Trophoblast cell (in vitro differentiated cells and primary cell): ENCODE measurements around the gene ECI2.

Experiments
- DNase-seq, 2 donors: peaks; one replicate each; pipeline ENCODE4 v3.0.0-alpha.2; 2016
- H2AFZ ChIP-seq: 2 replicates; pipeline ENCODE4 v1.6.1; 2013; ENCODE audit warnings: low read length, moderate library complexity, mild to moderate bottlenecking; ENCODE audit not compliant: insufficient read depth, poor library complexity
- H2AK5ac ChIP-seq: 2 replicates; pipeline ENCODE4 v1.6.1; 2013; ENCODE audit warnings: mild to moderate bottlenecking, low read length
- H2BK120ac ChIP-seq: 2 replicates; pipeline ENCODE4 v1.6.1; 2013; ENCODE audit warnings: low read length, mild to moderate bottlenecking, moderate library complexity; ENCODE audit not compliant: insufficient read depth, poor library complexity
- H2BK12ac ChIP-seq: 2 replicates; pipeline ENCODE4 v1.6.1; 2013; ENCODE audit warnings: mild to moderate bottlenecking, low read length, moderate library complexity
- H2BK5ac ChIP-seq: 2 replicates; pipeline ENCODE4 v1.6.1; 2013; ENCODE audit warnings: low read length, low read depth, moderate library complexity, mild to moderate bottlenecking; ENCODE audit not compliant: poor library complexity
- H3K14ac ChIP-seq: 2 replicates; pipeline ENCODE4 v1.6.1; 2013; ENCODE audit warnings: mild to moderate bottlenecking, low read length
- H3K18ac ChIP-seq: 2 replicates; pipeline ENCODE4 v1.6.1; 2013; ENCODE audit warnings: mild to moderate bottlenecking, low read length
- H3K23ac ChIP-seq: 2 replicates; pipeline ENCODE4 v1.6.1; 2013; ENCODE audit warnings: low read length
- H3K27ac ChIP-seq: 2 replicates; pipeline ENCODE4 v1.5.1; 2013; ENCODE audit warnings: low read depth, mild to moderate bottlenecking, inconsistent platforms, low read length, moderate library complexity
- H3K27me3 ChIP-seq: 2 replicates; pipeline ENCODE4 v1.6.1; 2013; ENCODE audit warnings: inconsistent platforms, mild to moderate bottlenecking, low read length, moderate library complexity; ENCODE audit not compliant: insufficient read depth
- H3K36me3 ChIP-seq, 2 experiments: 1 replicate in 1 of 2; 2 replicates in 1 of 2; pipeline ENCODE4 v1.6.1; 2013; ENCODE audit warnings: low read length in 2 of 2, mild to moderate bottlenecking in 2 of 2, moderate library complexity in 1 of 2; ENCODE audit not compliant: insufficient read depth in 2 of 2, control insufficient read depth in 1 of 2
- H3K4ac ChIP-seq: 2 replicates; pipeline ENCODE4 v1.6.1; 2013; ENCODE audit warnings: low read depth, mild to moderate bottlenecking, low read length, moderate library complexity
- H3K4me1 ChIP-seq, 2 experiments: 1 replicate in 1 of 2; 2 replicates in 1 of 2; pipeline ENCODE4 v1.6.1; 2013; ENCODE audit warnings: low read length in 2 of 2, mild to moderate bottlenecking in 2 of 2, moderate library complexity in 1 of 2; ENCODE audit not compliant: insufficient read depth in 2 of 2, control insufficient read depth in 1 of 2
- H3K4me2 ChIP-seq: 2 replicates; pipeline ENCODE4 v1.6.1; 2013; ENCODE audit warnings: inconsistent platforms, mild to moderate bottlenecking, low read length, moderate library complexity
- H3K4me3 ChIP-seq: 2 replicates; pipeline ENCODE4 v1.5.1; 2013; ENCODE audit warnings: mild to moderate bottlenecking, low read depth, low read length, inconsistent platforms
- H3K79me1 ChIP-seq: one replicate; pipeline ENCODE4 v1.6.1; 2013; ENCODE audit warnings: low read length
- H3K79me2 ChIP-seq: 2 replicates; pipeline ENCODE4 v1.6.1; 2013; ENCODE audit warnings: low read length, mild to moderate bottlenecking; ENCODE audit not compliant: control insufficient read depth, insufficient read depth, poor library complexity
- H3K9ac ChIP-seq: 2 replicates; pipeline ENCODE4 v1.6.1; 2013; ENCODE audit warnings: mild to moderate bottlenecking, low read length
- H3K9me3 ChIP-seq: 2 replicates; pipeline ENCODE4 v1.6.1; 2013; ENCODE audit warnings: low read depth, mild to moderate bottlenecking, control low read depth, inconsistent platforms, low read length; ENCODE audit not compliant: insufficient read depth
- H4K12ac ChIP-seq: 2 replicates; pipeline ENCODE4 v1.6.1; 2013; ENCODE audit warnings: low read depth, mild to moderate bottlenecking, low read length, moderate library complexity
- H4K8ac ChIP-seq: 2 replicates; pipeline ENCODE4 v1.6.1; 2013; ENCODE audit warnings: low read depth, mild to moderate bottlenecking, low read length, moderate library complexity
- H4K91ac ChIP-seq: one replicate; pipeline ENCODE4 v1.6.1; 2013; ENCODE audit warnings: low read depth, mild to moderate bottlenecking, low read length, moderate library complexity
- WGBS: extraction: QIAGEN DNeasy Blood & Tissue Kit; methylation state at CpG from one replicate; pipeline ENCODE4 v1.1.7; 2013; ENCODE audit warnings: missing lambda C conversion rate; ENCODE audit not compliant: insufficient read length, insufficient coverage; ENCODE audit errors: extremely low coverage; 5-methylcytosine and 5-hydroxymethylcytosine counted together

ECI2 gene

GRCh38 chr6:4176907-4177306 lies 41.5 kb upstream of the ECI2 start:
- Histone ChIP-seq H4K91ac (no peak overlapping the region), H2BK5ac (no peak overlapping the region), H3K4me2 (no peak overlapping the region), H3K27ac (no peak overlapping the region), H3K27me3 (no peaks in the 10 kb centered on the region), H3K4me3 (no peak overlapping the region), H3K79me2 (no peaks in the 10 kb centered on the region), H4K8ac (no peak overlapping the region), H2BK12ac (no peak overlapping the region), H3K4me1 (peaks cover 2% of the 10 kb centered on the region in 2 experiments), H3K9ac (no peak overlapping the region), H3K9me3 (no peaks in the 10 kb centered on the region), H3K23ac (no peak overlapping the region), H3K14ac (no peak overlapping the region), H3K18ac (no peak overlapping the region), H2AK5ac (no peak overlapping the region), H4K12ac (no peak overlapping the region), H3K4ac (no peak overlapping the region), H2AFZ (no peak overlapping the region), H3K79me1 (no peaks in the 10 kb centered on the region), H2BK120ac (no peak overlapping the region), H3K36me3 (no peaks in the 10 kb centered on the region)
- WGBS, result no CpG with 5 or more reads among the region's 2 CpGs
- DNase-seq, result no peak

GRCh38 chr6:4174042-4174441 lies 38.7 kb upstream of the ECI2 start:
- H4K8ac ChIP-seq, result no peak overlapping the region

GRCh38 chr6:4172368-4172767 lies 37.0 kb upstream of the ECI2 start:
- no peak overlapping the region for H3K4ac ChIP-seq
- no peaks in the 10 kb centered on the region for H3K27me3 ChIP-seq
- no peaks in the 10 kb centered on the region for H3K4me1 ChIP-seq
- no peaks in the 10 kb centered on the region for H3K79me1 ChIP-seq
- no peak overlapping the region for H3K27ac ChIP-seq
- no peak overlapping the region for H4K8ac ChIP-seq
- no peaks in the 10 kb centered on the region for H3K79me2 ChIP-seq
- H3K9ac ChIP-seq, result no peak overlapping the region
- no CpG with 5 or more reads among the region's 3 CpGs for WGBS
- H3K4me2 ChIP-seq, result no peak overlapping the region
- H3K36me3 ChIP-seq, result no peaks in the 10 kb centered on the region
- no peaks in the 10 kb centered on the region for H3K9me3 ChIP-seq
- no peak overlapping the region for H3K23ac ChIP-seq
- H3K18ac ChIP-seq, result no peak overlapping the region
- H4K91ac ChIP-seq, result no peak overlapping the region
- H2BK5ac ChIP-seq, result no peak overlapping the region
- no peak overlapping the region for H2BK120ac ChIP-seq
- H4K12ac ChIP-seq, result no peak overlapping the region
- H3K4me3 ChIP-seq, result no peak overlapping the region
- H3K14ac ChIP-seq, result no peak overlapping the region
- no peak for DNase-seq
- H2AK5ac ChIP-seq, result no peak overlapping the region
- no peak overlapping the region for H2AFZ ChIP-seq
- H2BK12ac ChIP-seq, result no peak overlapping the region

More at GRCh38 chr6:4174042-4174441, 38.7 kb upstream of the ECI2 start:
- Histone ChIP-seq H3K9me3 (no peaks in the 10 kb centered on the region), H3K4me2 (no peak overlapping the region), H2BK5ac (no peak overlapping the region), H2BK12ac (no peak overlapping the region), H3K4me3 (no peak overlapping the region), H3K9ac (no peak overlapping the region), H3K4me1 (peaks cover 0 to 2% of the 10 kb centered on the region in 2 experiments), H4K91ac (no peak overlapping the region), H3K4ac (no peak overlapping the region), H3K27me3 (no peaks in the 10 kb centered on the region), H3K27ac (no peak overlapping the region), H2AFZ (no peak overlapping the region), H3K23ac (no peak overlapping the region), H3K36me3 (no peaks in the 10 kb centered on the region), H2BK120ac (no peak overlapping the region), H3K79me2 (no peaks in the 10 kb centered on the region), H3K79me1 (no peaks in the 10 kb centered on the region), H3K14ac (no peak overlapping the region), H2AK5ac (no peak overlapping the region), H3K18ac (no peak overlapping the region), H4K12ac (no peak overlapping the region)
- WGBS, result no CpG with 5 or more reads among the region's 6 CpGs
- DNase-seq, result no peak

GRCh38 chr6:4170297-4170696 lies 34.9 kb upstream of the ECI2 start:
- Histone ChIP-seq H3K36me3 (no peaks in the 10 kb centered on the region), H2BK12ac (no peak overlapping the region), H2BK5ac (no peak overlapping the region), H3K4me3 (no peak overlapping the region), H3K4me1 (no peaks in the 10 kb centered on the region), H2BK120ac (no peak overlapping the region), H3K4ac (no peak overlapping the region), H4K91ac (no peak overlapping the region), H3K9ac (no peak overlapping the region), H3K4me2 (no peak overlapping the region), H3K79me2 (no peaks in the 10 kb centered on the region), H3K27ac (no peak overlapping the region), H4K8ac (no peak overlapping the region), H3K9me3 (no peaks in the 10 kb centered on the region), H4K12ac (no peak overlapping the region), H2AFZ (no peak overlapping the region), H3K18ac (no peak overlapping the region), H3K14ac (no peak overlapping the region), H3K79me1 (no peaks in the 10 kb centered on the region), H3K27me3 (no peaks in the 10 kb centered on the region), H3K23ac (no peak overlapping the region), H2AK5ac (no peak overlapping the region)
- WGBS, result no CpG with 5 or more reads among the region's 3 CpGs
- no peak for DNase-seq
